ENCODE data around the gene NME1.

Gene NME1

DNA sequence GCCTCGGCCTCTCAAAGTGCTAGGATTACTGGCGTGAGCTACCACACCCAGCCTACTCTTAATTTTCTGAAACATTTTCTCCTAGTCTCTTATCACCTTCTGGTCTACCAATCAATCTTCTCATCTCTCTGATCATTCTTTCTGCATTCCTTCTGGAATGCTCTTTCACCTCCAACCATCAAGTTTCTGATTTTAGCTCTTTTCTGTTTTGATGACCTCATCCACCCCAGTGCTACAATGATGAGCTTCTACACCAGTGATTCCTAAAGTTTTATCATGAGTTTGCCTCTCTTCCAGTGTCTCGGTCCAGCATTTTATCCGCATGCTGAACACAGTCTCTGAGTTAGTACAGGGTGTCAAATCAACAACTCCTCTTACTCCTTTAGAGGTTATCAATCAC, 44.4 kb downstream of the NME1 start:
- no peak for DNase-seq

DNA sequence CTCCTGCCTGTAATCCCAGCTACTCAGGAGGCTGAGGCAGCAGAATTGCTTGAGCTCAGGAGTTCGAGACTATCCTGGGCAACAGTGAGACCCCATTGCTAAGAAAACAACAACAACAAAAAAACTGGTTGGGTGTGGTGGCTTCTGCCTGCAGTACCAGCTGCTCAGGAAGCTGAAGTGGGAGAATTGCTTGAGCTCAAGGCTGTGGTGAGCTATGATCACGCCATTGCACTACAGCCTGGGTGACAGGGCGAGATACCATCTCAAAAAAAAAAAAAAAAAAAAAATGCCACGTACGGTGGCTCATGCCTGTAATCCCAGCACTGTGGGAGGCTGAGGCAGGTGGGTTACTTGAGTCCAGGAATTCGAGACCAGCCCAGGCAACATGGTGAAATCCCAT, 46.9 kb downstream of the NME1 start:
- no peak for DNase-seq

DNA sequence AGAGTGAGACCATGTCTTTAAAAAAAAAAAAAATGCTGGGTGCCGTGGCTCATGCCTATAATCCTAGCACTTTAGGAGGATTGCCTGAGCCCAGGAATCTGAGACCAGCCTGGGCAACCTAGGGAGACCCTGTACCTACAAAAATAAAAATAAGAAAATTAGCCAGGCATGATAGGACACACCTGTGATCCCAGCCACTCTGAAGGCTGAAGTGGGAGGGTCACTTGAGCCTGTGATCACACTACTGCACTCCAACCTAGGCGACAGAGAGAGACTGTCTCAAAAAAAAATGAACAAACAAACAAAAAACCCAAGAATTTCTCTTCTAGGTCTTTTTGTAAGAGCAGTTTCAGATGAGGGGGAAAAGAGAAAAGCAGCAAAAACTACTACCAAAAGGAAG, 47.5 kb downstream of the NME1 start:
- no peak for DNase-seq

DNA sequence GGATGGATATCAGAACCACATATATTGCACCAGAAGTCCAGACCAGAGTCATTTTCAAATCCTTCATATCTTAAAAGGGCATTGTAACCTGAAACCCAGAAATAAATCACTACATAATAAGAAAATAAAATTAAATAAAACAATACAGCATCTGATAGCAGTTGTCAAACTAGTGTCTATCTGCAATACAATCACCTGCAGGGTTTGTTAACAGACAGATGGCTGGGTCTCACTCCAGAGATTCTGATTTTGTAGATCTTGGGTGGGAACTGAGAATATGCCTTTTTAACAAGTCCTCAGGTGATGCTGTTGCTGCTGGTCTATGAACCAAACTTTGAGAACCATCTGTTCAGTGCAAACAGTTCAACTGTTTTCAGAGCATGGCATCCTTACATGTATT, 50.5 kb downstream of the NME1 start:
- DNase-seq: no peak
